Activated T-cell treated with anti-CD3 and anti-CD28 coated beads, Interleukin-2, amount 50 U/mL, for 24 hours (primary cell): ENCODE measurements around the gene CARD9.
"Not testable (repeated sequence)": the region's sequence is repeated elsewhere in the genome, so short reads cannot be mapped to it uniquely, and the experiment has no call there.

Experiments used
- DNase-seq: peaks from one replicate; pipeline ENCODE4 v3.0.0-alpha.2; 2020
- H3K27ac Mint-ChIP-seq: 2 replicates; pipeline ENCODE4 v1.8.0; 2020; ENCODE audit warnings: mild to moderate bottlenecking, mixed read lengths
- H3K27me3 Mint-ChIP-seq: 2 replicates; pipeline ENCODE4 v1.8.0; 2020; ENCODE audit warnings: mixed read lengths
- H3K36me3 Mint-ChIP-seq: 2 replicates; pipeline ENCODE4 v1.8.0; 2020; ENCODE audit warnings: low read depth, mixed read lengths
- H3K4me1 Mint-ChIP-seq: 2 replicates; pipeline ENCODE4 v1.8.0; 2020; ENCODE audit warnings: low read depth, mixed read lengths
- H3K4me3 Mint-ChIP-seq: 2 replicates; pipeline ENCODE4 v1.8.0; 2020; ENCODE audit warnings: mild to moderate bottlenecking, moderate library complexity, mixed read lengths
- H3K9me3 Mint-ChIP-seq: 2 replicates; pipeline ENCODE4 v1.8.0; 2020; ENCODE audit warnings: mixed read lengths

Gene CARD9

DNA sequence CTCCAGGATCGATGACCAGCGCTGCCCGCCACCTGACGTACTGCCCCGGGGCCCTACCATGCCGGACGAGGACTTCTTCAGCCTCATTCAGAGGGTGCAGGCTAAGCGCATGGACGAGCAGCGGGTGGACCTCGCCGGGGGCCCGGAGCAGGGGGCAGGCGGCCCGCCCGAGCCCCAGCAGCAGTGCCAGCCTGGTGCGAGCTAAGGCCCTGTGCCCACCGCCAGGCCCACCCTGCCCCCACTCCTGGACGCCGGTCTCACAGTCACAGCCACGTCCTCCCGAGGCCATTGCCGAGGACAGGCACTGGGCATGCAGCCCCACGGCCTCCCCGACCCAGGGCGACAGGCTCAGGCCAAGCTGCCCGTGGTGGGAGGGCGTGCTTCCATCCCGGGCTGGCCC lies 15.5 kb downstream of the CARD9 start:
- H3K4me3 Mint-ChIP-seq = no peak overlapping the region
- peaks cover 10% of the 10 kb centered on the region for H3K4me1 Mint-ChIP-seq
- H3K27me3 Mint-ChIP-seq = no peaks in the 10 kb centered on the region
- H3K36me3 Mint-ChIP-seq = peaks cover 33% of the 10 kb centered on the region
- no peak for DNase-seq
- no peaks in the 10 kb centered on the region for H3K9me3 Mint-ChIP-seq
- H3K27ac Mint-ChIP-seq = no peak overlapping the region

DNA sequence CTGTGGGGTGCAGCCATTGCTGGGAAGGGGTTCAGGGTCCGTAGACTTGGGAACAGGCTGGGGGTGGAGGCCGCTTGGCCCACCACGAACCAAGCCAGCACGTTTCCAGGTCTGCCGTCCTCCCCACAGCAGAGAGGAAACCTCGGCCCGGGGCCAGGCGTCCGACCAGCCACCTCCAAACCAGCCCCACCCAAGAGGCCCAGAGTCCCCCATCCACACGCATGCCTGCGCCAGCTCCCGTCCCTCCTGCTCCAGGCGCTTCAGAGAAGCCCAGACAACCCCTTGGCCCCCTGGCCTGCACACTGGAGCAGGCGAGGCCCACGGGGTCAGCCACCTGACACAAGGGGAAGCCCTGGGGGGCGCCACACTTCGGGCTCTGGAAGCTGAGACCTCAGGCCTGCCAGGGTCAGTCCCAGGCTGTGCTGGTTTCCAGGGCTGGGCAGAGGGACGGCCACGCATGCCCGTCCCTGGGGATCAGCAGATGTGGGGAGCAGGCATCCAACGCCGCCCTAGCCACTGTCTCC lies 16.2 kb downstream of the CARD9 start:
- Mint-ChIP-seq H3K36me3 (peaks cover 26% of the 10 kb centered on the region), H3K9me3 (no peaks in the 10 kb centered on the region), H3K27ac (no peak overlapping the region), H3K4me3 (no peak overlapping the region), H3K4me1 (peaks cover 3% of the 10 kb centered on the region), H3K27me3 (no peaks in the 10 kb centered on the region)
- DNase-seq = no peak

DNA sequence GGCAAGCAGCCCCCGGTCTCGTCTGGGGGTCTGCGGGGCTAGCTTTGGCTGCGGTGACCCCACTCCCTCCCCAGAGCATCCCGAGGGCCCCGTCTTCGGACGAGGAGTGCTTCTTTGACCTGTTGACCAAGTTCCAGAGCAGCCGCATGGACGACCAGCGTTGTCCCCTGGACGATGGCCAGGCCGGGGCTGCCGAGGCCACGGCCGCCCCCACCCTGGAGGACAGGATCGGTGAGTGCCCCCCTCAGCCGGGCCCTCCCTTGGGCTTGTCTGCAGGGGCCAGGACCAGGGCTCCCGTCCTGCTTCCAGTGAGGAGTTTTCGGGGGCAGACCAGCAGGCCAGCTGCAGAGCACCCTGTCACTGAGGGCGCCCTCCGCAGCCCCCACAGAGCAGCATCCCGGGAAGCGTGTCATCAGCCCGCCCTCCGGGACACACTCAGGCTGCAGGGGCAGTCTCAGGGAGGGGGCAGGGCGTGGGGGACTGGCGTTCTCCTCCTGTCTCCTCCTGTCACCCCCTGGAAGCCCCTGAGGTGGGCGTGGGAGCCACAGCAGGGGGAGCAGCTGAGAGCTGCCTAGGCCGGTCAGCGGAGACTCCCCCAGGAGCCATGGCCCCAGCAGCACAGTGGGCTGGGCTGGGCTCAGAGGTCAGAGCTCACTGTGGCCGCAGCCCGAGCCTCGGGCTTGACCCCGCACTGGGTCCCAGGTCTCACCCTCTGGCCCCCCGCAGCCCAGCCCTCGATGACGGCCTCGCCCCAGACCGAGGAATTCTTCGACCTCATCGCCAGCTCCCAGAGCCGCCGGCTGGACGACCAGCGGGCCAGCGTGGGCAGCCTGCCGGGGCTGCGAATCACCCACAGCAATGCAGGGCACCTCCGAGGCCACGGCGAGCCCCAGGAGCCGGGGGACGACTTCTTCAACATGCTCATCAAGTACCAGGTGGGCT lies 17.6 kb downstream of the CARD9 start:
- H3K9me3 Mint-ChIP-seq = no peaks in the 10 kb centered on the region
- peaks cover 15% of the 10 kb centered on the region for H3K36me3 Mint-ChIP-seq
- H3K4me3 Mint-ChIP-seq = no peak overlapping the region
- no peak overlapping the region for H3K27ac Mint-ChIP-seq
- H3K27me3 Mint-ChIP-seq = no peaks in the 10 kb centered on the region
- no peak for DNase-seq
- H3K4me1 Mint-ChIP-seq = no peaks in the 10 kb centered on the region

- Mint-ChIP-seq H3K27ac (peak overlapping the region; percentile 55), H3K4me3 (no peak overlapping the region), H3K9me3 (no peaks in the 10 kb centered on the region), H3K36me3 (peaks cover 6% of the 10 kb centered on the region), H3K4me1 (no peaks in the 10 kb centered on the region), H3K27me3 (no peaks in the 10 kb centered on the region)
- DNase-seq = no peak
These were observed 18.8 kb downstream of the CARD9 start for GRCh38 chr9:136354592-136355085.

GRCh38 chr9:136353757-136354488 lies 19.5 kb downstream of the CARD9 start:
- DNase-seq = no peak
- Mint-ChIP-seq H3K27ac (no peak overlapping the region), H3K27me3 (no peaks in the 10 kb centered on the region), H3K36me3 (peaks cover 2% of the 10 kb centered on the region), H3K4me1 (no peaks in the 10 kb centered on the region), H3K9me3 (no peaks in the 10 kb centered on the region), H3K4me3 (no peak overlapping the region)

GRCh38 chr9:136353088-136353487 lies 20.4 kb downstream of the CARD9 start:
- Mint-ChIP-seq H3K4me3 (no peak overlapping the region), H3K27me3 (no peaks in the 10 kb centered on the region), H3K36me3 (no peaks in the 10 kb centered on the region), H3K9me3 (no peaks in the 10 kb centered on the region), H3K27ac (no peak overlapping the region), H3K4me1 (no peaks in the 10 kb centered on the region)
- no peak for DNase-seq

DNA sequence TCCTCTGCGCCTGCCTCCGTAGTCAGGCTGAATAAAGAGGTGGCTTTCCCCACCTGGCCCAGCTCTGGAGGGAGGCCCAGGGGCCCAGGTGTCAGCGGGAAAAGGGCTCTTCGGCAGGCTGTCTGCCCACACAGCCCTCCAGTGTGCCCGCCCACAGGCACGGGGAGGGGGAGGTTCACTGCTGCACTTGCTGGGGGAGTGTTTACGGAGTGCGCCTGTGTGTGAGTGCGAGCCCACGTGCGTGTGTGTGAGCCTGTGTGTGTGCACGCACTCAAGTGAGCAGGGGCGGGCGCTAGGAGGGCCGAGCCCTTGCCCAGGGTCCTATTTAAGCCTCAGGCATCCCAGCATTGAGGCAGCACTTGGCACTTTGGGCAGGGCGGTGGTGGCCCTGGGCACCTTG lies 20.8 kb downstream of the CARD9 start:
- Mint-ChIP-seq H3K9me3 (no peaks in the 10 kb centered on the region), H3K27me3 (no peaks in the 10 kb centered on the region), H3K36me3 (no peaks in the 10 kb centered on the region), H3K4me3 (no peak overlapping the region), H3K27ac (no peak overlapping the region), H3K4me1 (no peaks in the 10 kb centered on the region)
- no peak for DNase-seq

GRCh38 chr9:136351868-136352267 lies 21.6 kb downstream of the CARD9 start:
- H3K27me3 Mint-ChIP-seq, DNase-seq, H3K4me3 Mint-ChIP-seq, H3K4me1 Mint-ChIP-seq, H3K36me3 Mint-ChIP-seq, H3K9me3 Mint-ChIP-seq, H3K27ac Mint-ChIP-seq: not testable (repeated sequence)

- H3K36me3 Mint-ChIP-seq = no peaks in the 10 kb centered on the region
These were observed 22.1 kb downstream of the CARD9 start for GRCh38 chr9:136351252-136351800.

DNA sequence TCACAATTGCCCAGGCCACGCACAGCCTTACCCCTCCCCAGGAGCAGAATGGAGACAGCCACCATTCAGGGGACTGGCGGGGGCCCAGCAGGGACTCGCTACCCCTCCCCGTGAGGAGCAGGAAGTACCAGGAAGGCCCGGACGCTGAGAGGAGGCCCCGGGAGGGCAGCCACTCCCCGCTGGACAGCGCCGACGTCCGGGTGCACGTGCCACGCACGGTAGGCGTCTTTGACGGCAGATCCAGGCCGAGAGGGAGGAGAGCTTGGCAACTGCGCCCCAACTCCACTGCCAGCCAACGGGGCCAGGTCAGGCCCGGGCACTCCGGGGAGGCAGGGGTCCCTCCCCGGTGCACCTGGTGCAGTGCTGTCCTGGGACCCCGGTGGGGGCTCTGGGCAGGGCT lies 23.9 kb downstream of the CARD9 start:
- no peaks in the 10 kb centered on the region for H3K4me1 Mint-ChIP-seq
- H3K4me3 Mint-ChIP-seq = no peak overlapping the region
- H3K36me3 Mint-ChIP-seq = no peaks in the 10 kb centered on the region
- no peaks in the 10 kb centered on the region for H3K9me3 Mint-ChIP-seq
- H3K27me3 Mint-ChIP-seq = no peaks in the 10 kb centered on the region
- DNase-seq = no peak
- H3K27ac Mint-ChIP-seq = no peak overlapping the region

More at GRCh38 chr9:136351252-136351800, 22.1 kb downstream of the CARD9 start:
- Mint-ChIP-seq H3K27ac (no peak overlapping the region), H3K4me3 (no peak overlapping the region), H3K9me3 (no peaks in the 10 kb centered on the region), H3K27me3 (no peaks in the 10 kb centered on the region), H3K4me1 (no peaks in the 10 kb centered on the region)
- no peak for DNase-seq

DNA sequence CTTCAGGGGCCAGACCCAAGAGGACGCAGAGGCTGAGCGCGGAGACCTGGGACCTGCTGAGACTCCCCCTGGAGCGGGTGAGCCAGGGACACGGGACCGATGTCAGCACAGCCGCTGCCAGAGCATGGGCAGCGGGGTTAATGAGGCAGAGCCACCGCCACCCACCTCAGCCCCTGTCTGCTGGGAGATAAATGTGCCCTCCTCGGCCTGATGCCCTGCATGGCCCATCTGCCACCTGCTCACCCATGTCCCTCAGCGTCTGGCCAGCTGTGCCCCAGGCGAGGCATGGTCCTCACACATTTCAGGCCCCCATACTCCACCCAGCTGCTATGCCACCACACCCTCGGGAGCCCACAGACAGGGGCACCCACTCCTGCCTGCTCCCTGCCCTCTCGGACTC lies 24.8 kb downstream of the CARD9 start:
- H3K27me3 Mint-ChIP-seq = no peaks in the 10 kb centered on the region
- no peak for DNase-seq
- no peak overlapping the region for H3K4me3 Mint-ChIP-seq
- no peaks in the 10 kb centered on the region for H3K36me3 Mint-ChIP-seq
- no peaks in the 10 kb centered on the region for H3K9me3 Mint-ChIP-seq
- no peak overlapping the region for H3K27ac Mint-ChIP-seq
- no peaks in the 10 kb centered on the region for H3K4me1 Mint-ChIP-seq

- no peak overlapping the region for H3K27ac Mint-ChIP-seq
These were observed 25.8 kb downstream of the CARD9 start for GRCh38 chr9:136347472-136348256.

DNA sequence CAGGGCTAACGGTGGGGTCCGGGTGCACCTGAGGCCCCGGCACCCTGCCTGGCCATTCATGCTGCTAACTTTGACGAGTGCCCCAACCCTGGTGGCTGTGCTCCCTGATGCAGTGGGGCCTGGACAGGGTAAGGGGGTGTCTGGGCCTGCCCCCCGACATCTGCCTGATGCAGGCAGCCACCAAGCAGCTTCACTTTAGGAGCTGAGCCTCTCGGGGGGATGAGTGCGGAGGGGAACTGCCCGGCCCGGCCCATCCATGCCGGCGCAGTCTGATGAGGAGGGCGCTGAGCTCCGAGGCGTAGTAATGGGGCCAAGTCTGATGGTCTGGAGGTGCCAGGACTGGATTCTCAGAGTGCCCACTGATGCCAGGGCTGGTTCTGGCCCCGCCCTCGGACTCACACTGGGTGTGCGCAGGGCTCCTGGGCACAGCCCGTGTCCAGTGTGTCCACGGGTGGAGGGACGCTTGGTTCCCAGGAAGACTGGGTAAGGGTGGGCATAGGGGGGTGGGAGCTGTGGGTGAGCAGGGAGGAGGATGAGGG lies 26.5 kb downstream of the CARD9 start:
- Mint-ChIP-seq H3K27ac (no peak overlapping the region), H3K4me3 (no peak overlapping the region), H3K4me1 (no peaks in the 10 kb centered on the region), H3K9me3 (no peaks in the 10 kb centered on the region), H3K27me3 (no peaks in the 10 kb centered on the region), H3K36me3 (no peaks in the 10 kb centered on the region)
- DNase-seq = no peak

More at GRCh38 chr9:136347472-136348256, 25.8 kb downstream of the CARD9 start:
- Mint-ChIP-seq H3K27me3 (no peaks in the 10 kb centered on the region), H3K4me1 (no peaks in the 10 kb centered on the region), H3K4me3 (no peak overlapping the region), H3K36me3 (no peaks in the 10 kb centered on the region), H3K9me3 (no peaks in the 10 kb centered on the region)
- no peak for DNase-seq

GRCh38 chr9:136346157-136346481 lies 27.4 kb downstream of the CARD9 start:
- Mint-ChIP-seq H3K4me3 (no peak overlapping the region), H3K36me3 (no peaks in the 10 kb centered on the region)

More at GRCh38 chr9:136346157-136346481, 27.4 kb downstream of the CARD9 start:
- no peak overlapping the region for H3K27ac Mint-ChIP-seq
- H3K9me3 Mint-ChIP-seq = no peaks in the 10 kb centered on the region
- no peak for DNase-seq
- no peaks in the 10 kb centered on the region for H3K4me1 Mint-ChIP-seq
- no peaks in the 10 kb centered on the region for H3K27me3 Mint-ChIP-seq
